IMR-90 (cell line): ENCODE results near the gene FLVCR2. TPM values are rescaled to one million over a fixed set of nuclear protein-coding genes. Genes with fewer than 3 reads are reported as not detected.

Experiments used
- ATAC-seq: fragments of 200-7000 bp; cut with Tn5 transposase; 2 replicates; pipeline ENCODE4 v1.9.1; 2020; ENCODE audit warnings: low read depth, mild to moderate bottlenecking, moderate library complexity
- BruUV-seq: library from RNA; stranded (reverse); fragments of 400-500 nt; replicated peaks from 2 replicates; lab custom pipeline; 2021; lab: Mats Ljungman, UMichigan
- CTCF ChIA-PET: fragments of 300-600 bp; formaldehyde crosslinking; extraction: SDS; loops from one replicate; lab custom pipeline; 2021; ENCODE audit warnings: antibody characterized with exemption; lab: Yijun Ruan, JAX
- POLR2A ChIA-PET: fragments of 300-600 bp; sonication (Branson Sonifier 250); formaldehyde crosslinking; loops from one replicate; lab custom pipeline; 2022; ENCODE audit warnings: antibody characterized with exemption; ENCODE audit not compliant: unreplicated experiment; lab: Charles Lee
- DNase-seq: peaks from one replicate; pipeline ENCODE4 v3.0.0; 2013
- H2AFZ ChIP-seq: replicated peaks from 2 replicates; pipeline ENCODE3; 2013; ENCODE audit warnings: low read length, mild to moderate bottlenecking; ENCODE audit not compliant: poor library complexity
- H2AK5ac ChIP-seq: 2 replicates; pipeline ENCODE4 v1.6.1; 2013; ENCODE audit warnings: low read depth, low read length, inconsistent platforms
- H2AK9ac ChIP-seq: replicated peaks from 2 replicates; pipeline ENCODE3; 2013; ENCODE audit warnings: mild to moderate bottlenecking, low read depth, low read length, moderate library complexity; ENCODE audit not compliant: poor library complexity
- H2BK120ac ChIP-seq: 2 replicates; pipeline ENCODE4 v1.6.1; 2013; ENCODE audit warnings: low read depth, low read length, inconsistent platforms
- H2BK15ac ChIP-seq: 3 replicates; pipeline ENCODE4 v1.6.1; 2013; ENCODE audit warnings: low read depth, low read length, inconsistent platforms
- H2BK20ac ChIP-seq: 2 replicates; pipeline ENCODE4 v1.6.1; 2013; ENCODE audit warnings: low read depth, mild to moderate bottlenecking, inconsistent platforms, low read length, moderate library complexity
- H2BK5ac ChIP-seq: 2 replicates; pipeline ENCODE4 v1.6.1; 2013; ENCODE audit warnings: mild to moderate bottlenecking, low read depth, low read length, inconsistent platforms; ENCODE audit not compliant: poor library complexity, severe bottlenecking
- H3K14ac ChIP-seq: replicated peaks from 2 replicates; pipeline ENCODE4 v1.6.1; 2013; ENCODE audit warnings: low read depth, low read length, inconsistent platforms
- H3K18ac ChIP-seq: 2 replicates; pipeline ENCODE4 v1.6.1; 2013; ENCODE audit warnings: low read depth, low read length, control low read depth
- H3K23ac ChIP-seq: 2 replicates; pipeline ENCODE4 v1.6.1; 2013; ENCODE audit warnings: low read depth, low read length, inconsistent platforms
- H3K27ac ChIP-seq: 2 replicates; pipeline ENCODE4 v1.5.1; 2013; ENCODE audit warnings: mild to moderate bottlenecking, control low read depth, low read length; ENCODE audit not compliant: insufficient read depth
- H3K27me3 ChIP-seq: 2 replicates; pipeline ENCODE4 v1.6.1; 2013; ENCODE audit warnings: low read length; ENCODE audit not compliant: control insufficient read depth, insufficient read depth
- H3K36me3 ChIP-seq: 2 replicates; pipeline ENCODE4 v1.6.1; 2013; ENCODE audit warnings: low read length, mixed read lengths; ENCODE audit not compliant: control insufficient read depth, insufficient read depth
- H3K4ac ChIP-seq: 2 replicates; pipeline ENCODE4 v1.6.1; 2013; ENCODE audit warnings: low read depth, low read length, inconsistent platforms
- H3K4me1 ChIP-seq: 2 replicates; pipeline ENCODE4 v1.6.1; 2013; ENCODE audit warnings: low read length, mixed read lengths; ENCODE audit not compliant: control insufficient read depth, insufficient read depth
- H3K4me2 ChIP-seq: 2 replicates; pipeline ENCODE4 v1.6.1; 2013; ENCODE audit warnings: low read depth, mild to moderate bottlenecking, control low read depth, low read length, moderate library complexity
- H3K4me3 ChIP-seq: 2 replicates; pipeline ENCODE4 v1.5.1; 2013; ENCODE audit warnings: low read depth, mild to moderate bottlenecking, control low read depth, low read length, moderate library complexity; ENCODE audit not compliant: insufficient read depth
- H3K56ac ChIP-seq: 2 replicates; pipeline ENCODE4 v1.6.1; 2013; ENCODE audit warnings: low read length, inconsistent platforms; ENCODE audit not compliant: insufficient read depth; ENCODE audit errors: extremely low read depth
- H3K79me1 ChIP-seq, 2 experiments: 2 replicates each; pipeline ENCODE4 v1.6.1; 2013; ENCODE audit warnings: low read length in 2 of 2, inconsistent platforms in 1 of 2, low read depth in 1 of 2
- H3K9ac ChIP-seq: 2 replicates; pipeline ENCODE4 v1.6.1; 2013; ENCODE audit warnings: low read depth, low read length, control low read depth
- H3K9me1 ChIP-seq: 2 replicates; pipeline ENCODE4 v1.6.1; 2013; ENCODE audit warnings: low read length, inconsistent platforms; ENCODE audit not compliant: insufficient read depth
- H3K9me3 ChIP-seq: 2 replicates; pipeline ENCODE4 v1.6.1; 2013; ENCODE audit warnings: low read length; ENCODE audit not compliant: control insufficient read depth, insufficient read depth
- H4K20me1 ChIP-seq: 2 replicates; pipeline ENCODE4 v1.6.1; 2013; ENCODE audit warnings: low read length, inconsistent platforms; ENCODE audit not compliant: insufficient read depth
- H4K5ac ChIP-seq: 2 replicates; pipeline ENCODE4 v1.6.1; 2013; ENCODE audit warnings: mild to moderate bottlenecking, low read depth, low read length, control low read depth
- H4K8ac ChIP-seq, 2 experiments: 2 replicates each; pipeline ENCODE4 v1.6.1; 2013; ENCODE audit warnings: low read depth in 2 of 2, low read length in 2 of 2, control low read depth in 1 of 2, inconsistent platforms in 1 of 2
- H4K91ac ChIP-seq: 2 replicates; pipeline ENCODE4 v1.6.1; 2013; ENCODE audit warnings: low read depth, low read length, inconsistent platforms; ENCODE audit not compliant: insufficient read depth
- MXI1 ChIP-seq: IDR thresholded peaks from 2 replicates; pipeline ENCODE4 v1.6.1; 2012; ENCODE audit warnings: low read depth, mild to moderate bottlenecking, low read length, moderate library complexity, borderline replicate concordance
- RFX5 ChIP-seq: IDR thresholded peaks from 2 replicates; pipeline ENCODE4 v1.8.0; 2012; ENCODE audit warnings: low read depth, mild to moderate bottlenecking, low read length, moderate library complexity
- USF2 ChIP-seq: fragments of 150-350 bp; IDR thresholded peaks from 2 replicates; pipeline ENCODE4 v1.6.1; 2017; ENCODE audit warnings: mild to moderate bottlenecking, antibody characterized with exemption, low read length, low read depth
- WGBS, 2 experiments: methylation state at CpG; one replicate each; pipeline versions ENCODE4 v1.1.5 to v1.1.7; 2013; ENCODE audit warnings: missing lambda C conversion rate in 2 of 2; ENCODE audit not compliant: insufficient read length in 1 of 2; ENCODE audit errors: extremely low coverage in 2 of 2; 5-methylcytosine and 5-hydroxymethylcytosine counted together
- dilution Hi-C: fragments of 300-500 bp; cut with HindIII; formaldehyde crosslinking; loops from one replicate; pipeline ENCODE4 v1.14.3; 2018; ENCODE audit warnings: low sequenced_read_pairs; ENCODE audit not compliant: unreplicated experiment
- in situ Hi-C: fragments of 300-500 bp; cut with MboI; formaldehyde crosslinking; loops from 3 replicates; pipeline ENCODE4 v1.14.3; 2019; ENCODE audit warnings: low sequenced_read_pairs, inconsistent platforms, mixed read lengths
- intact Hi-C: fragments of 100-400 bp; cut with micrococcal nuclease; formaldehyde crosslinking; loops from 2 replicates; pipeline ENCODE4 v1.10.0; 2022
- polyA plus RNA-seq, 3 experiments: library from polyadenylated mRNA; depleted of rRNA; stranded (reverse); fragments of >200 nt; gene quantifications; 2 replicates each; pipeline ENCODE4 v1.2.3, GENCODE V29; 2012; ENCODE audit warnings: low replicate concordance in 1 of 3
- total RNA-seq: library from RNA; depleted of rRNA; stranded (reverse); fragments of >200 nt; gene quantifications from 2 replicates; pipeline ENCODE4 v1.2.3, GENCODE V29; 2012
- TF ChIP-seq, protein P1 (sequence below): fragments of 150-350 bp; IDR thresholded peaks from 2 replicates; pipeline ENCODE4 v1.6.1; 2016; ENCODE audit warnings: low read depth, mild to moderate bottlenecking, low read length, moderate library complexity, borderline replicate concordance
- TF ChIP-seq, protein P2 (sequence below): conservative IDR thresholded peaks from 2 replicates; pipeline ENCODE4 v1.5.1; 2012; ENCODE audit warnings: mild to moderate bottlenecking, low read depth, low read length, improper control_type of control experiment

Gene FLVCR2
- total and polyA plus RNA-seq, 2 of the 4 experiments (the other 2 are of a cell fraction), result 0.94 to 1.4 TPM

DNA sequence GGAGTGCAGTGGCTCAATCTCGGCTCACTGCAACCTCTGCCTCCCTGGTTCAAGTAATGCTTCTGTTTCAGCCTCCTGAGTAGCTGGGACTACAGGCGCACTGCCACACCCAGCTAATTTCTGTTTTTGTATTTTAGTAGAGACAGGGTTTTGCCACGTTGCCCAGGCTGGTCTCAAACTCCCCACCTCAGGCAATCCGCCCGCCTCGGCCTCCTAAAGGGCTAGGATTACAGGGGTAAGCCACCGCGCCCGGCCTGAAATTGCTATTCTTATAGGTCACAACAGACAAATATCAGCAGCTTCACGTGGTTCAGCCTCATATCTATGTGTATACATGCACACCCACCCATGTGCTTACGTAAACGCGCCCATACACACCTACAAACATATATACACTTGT, 32.5 kb upstream of the FLVCR2 start:
- ChIA-PET CTCF (no interaction called here), POLR2A (no interaction called here)
- H2BK15ac ChIP-seq, result no peak overlapping the region
- H2AFZ ChIP-seq, result no peak overlapping the region
- H4K8ac ChIP-seq, result no peak overlapping the region
- BruUV-seq, result no TSS peak
- H3K9me1 ChIP-seq, result no peaks in the 10 kb centered on the region
- no peak overlapping the region for H2BK5ac ChIP-seq
- H3K79me1 ChIP-seq, result no peaks in the 10 kb centered on the region
- peaks cover 2% of the 10 kb centered on the region for H3K4me1 ChIP-seq
- no peak overlapping the region for H4K5ac ChIP-seq
- no peak overlapping the region for H3K23ac ChIP-seq
- H3K14ac ChIP-seq, result no peak overlapping the region
- no peak overlapping the region for H2BK20ac ChIP-seq
- no peaks in the 10 kb centered on the region for H4K20me1 ChIP-seq
- in situ Hi-C loops (no loop called here), dilution Hi-C loops (no loop called here), intact Hi-C loops (no loop called here)
- no peak overlapping the region for H3K9ac ChIP-seq
- H4K91ac ChIP-seq, result no peak overlapping the region
- H2AK9ac ChIP-seq, result no peak overlapping the region
- H2AK5ac ChIP-seq, result no peak overlapping the region
- no peak overlapping the region for H3K4ac ChIP-seq
- H3K36me3 ChIP-seq, result no peaks in the 10 kb centered on the region
- DNase-seq, result no peak
- H3K4me2 ChIP-seq, result no peak overlapping the region
- ATAC-seq, result no peak
- H3K18ac ChIP-seq, result no peak overlapping the region
- no peaks in the 10 kb centered on the region for H3K9me3 ChIP-seq
- H3K56ac ChIP-seq, result no peak overlapping the region
- 65% methylated on average over 4 of the region's 13 CpGs; no CpG with 5 or more reads in 1 of the 2 experiments for WGBS, 2 experiments
- H3K4me3 ChIP-seq, result no peak overlapping the region
- H3K27ac ChIP-seq, result no peak overlapping the region
- H2BK120ac ChIP-seq, result no peak overlapping the region
- peaks cover 18% of the 10 kb centered on the region for H3K27me3 ChIP-seq
- TF ChIP-seq MXI1 (no peak), USF2 (no peak), RFX5 (no peak)
- TF ChIP-seq, protein P1, sequence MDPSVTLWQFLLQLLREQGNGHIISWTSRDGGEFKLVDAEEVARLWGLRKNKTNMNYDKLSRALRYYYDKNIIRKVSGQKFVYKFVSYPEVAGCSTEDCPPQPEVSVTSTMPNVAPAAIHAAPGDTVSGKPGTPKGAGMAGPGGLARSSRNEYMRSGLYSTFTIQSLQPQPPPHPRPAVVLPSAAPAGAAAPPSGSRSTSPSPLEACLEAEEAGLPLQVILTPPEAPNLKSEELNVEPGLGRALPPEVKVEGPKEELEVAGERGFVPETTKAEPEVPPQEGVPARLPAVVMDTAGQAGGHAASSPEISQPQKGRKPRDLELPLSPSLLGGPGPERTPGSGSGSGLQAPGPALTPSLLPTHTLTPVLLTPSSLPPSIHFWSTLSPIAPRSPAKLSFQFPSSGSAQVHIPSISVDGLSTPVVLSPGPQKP, result no peak
- TF ChIP-seq, protein P2, sequence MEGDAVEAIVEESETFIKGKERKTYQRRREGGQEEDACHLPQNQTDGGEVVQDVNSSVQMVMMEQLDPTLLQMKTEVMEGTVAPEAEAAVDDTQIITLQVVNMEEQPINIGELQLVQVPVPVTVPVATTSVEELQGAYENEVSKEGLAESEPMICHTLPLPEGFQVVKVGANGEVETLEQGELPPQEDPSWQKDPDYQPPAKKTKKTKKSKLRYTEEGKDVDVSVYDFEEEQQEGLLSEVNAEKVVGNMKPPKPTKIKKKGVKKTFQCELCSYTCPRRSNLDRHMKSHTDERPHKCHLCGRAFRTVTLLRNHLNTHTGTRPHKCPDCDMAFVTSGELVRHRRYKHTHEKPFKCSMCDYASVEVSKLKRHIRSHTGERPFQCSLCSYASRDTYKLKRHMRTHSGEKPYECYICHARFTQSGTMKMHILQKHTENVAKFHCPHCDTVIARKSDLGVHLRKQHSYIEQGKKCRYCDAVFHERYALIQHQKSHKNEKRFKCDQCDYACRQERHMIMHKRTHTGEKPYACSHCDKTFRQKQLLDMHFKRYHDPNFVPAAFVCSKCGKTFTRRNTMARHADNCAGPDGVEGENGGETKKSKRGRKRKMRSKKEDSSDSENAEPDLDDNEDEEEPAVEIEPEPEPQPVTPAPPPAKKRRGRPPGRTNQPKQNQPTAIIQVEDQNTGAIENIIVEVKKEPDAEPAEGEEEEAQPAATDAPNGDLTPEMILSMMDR, result no peak
